ENCODE measurements around the gene EYA2. TPM values are rescaled to one million over a fixed set of nuclear protein-coding genes. Genes with fewer than 3 reads are reported as not detected.

EYA2 gene
- total and polyA plus RNA-seq, 5 experiments from 2014 or later, result not detected

GRCh38 chr20:47035026-47035590, 140.5 kb downstream of the EYA2 start:
- H3K4me1 Mint-ChIP-seq, result no peaks in the 10 kb centered on the region
- no peaks in the 10 kb centered on the region for H3K36me3 Mint-ChIP-seq
- H3K9me3 Mint-ChIP-seq, result peaks cover 0 to 9% (median 0%) of the 10 kb centered on the region in 9 donors
- H3K27me3 Mint-ChIP-seq, result peaks cover 0 to 42% (median 11%) of the 10 kb centered on the region in 5 donors
- DNase-seq, result no peak
- POLR2A ChIA-PET, result no interaction called here
- no peak overlapping the region for H3K27ac Mint-ChIP-seq
- ATAC-seq, result no peak
- H3K4me3 Mint-ChIP-seq, result no peak overlapping the region

DNA sequence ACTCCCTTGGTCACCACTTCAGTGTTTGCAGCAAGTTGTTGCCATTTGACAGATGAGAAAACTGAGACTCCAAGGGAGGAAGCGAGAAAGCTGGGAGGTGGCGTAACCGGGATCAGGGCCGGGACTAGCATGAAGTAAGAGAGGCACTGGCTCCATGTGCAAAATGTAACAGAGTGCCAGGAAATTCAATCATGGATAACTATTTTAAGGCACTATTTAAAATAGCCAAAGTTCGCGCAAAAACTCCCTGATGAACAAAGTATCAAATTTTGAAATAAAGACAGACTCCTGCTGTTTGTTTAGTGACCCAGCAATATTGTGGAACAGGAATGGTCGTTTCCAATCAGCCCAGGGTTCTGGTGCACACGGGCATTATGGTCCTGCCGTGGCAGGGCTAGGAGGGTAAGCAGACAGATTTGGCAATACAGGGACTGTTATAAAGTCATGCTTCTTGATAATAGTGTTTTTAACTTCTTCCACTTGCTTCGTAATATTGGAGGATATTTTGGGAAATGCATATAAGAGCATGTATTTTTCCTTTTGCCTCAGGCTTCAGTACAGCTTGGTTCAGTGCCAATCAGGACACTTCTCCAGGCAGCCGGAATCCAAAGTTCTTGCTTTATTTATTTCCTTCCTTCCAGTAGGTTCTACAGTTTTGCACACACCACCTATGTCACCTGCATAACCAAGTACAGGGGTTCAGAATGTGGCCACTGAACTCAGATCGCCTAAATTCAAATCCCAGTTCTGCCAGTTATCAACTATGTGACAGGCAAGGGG, 141.6 kb downstream of the EYA2 start:
- POLR2A ChIA-PET, result no interaction called here
- ATAC-seq (no peak), DNase-seq (no peak)

GRCh38 chr20:47038566-47039560, 144.2 kb downstream of the EYA2 start:
- no peaks in the 10 kb centered on the region for H3K4me1 Mint-ChIP-seq
- POLR2A ChIA-PET, result no interaction called here
- ATAC-seq (no peak), DNase-seq (no peak)
- H3K27ac Mint-ChIP-seq, result no peak overlapping the region
- peaks cover 0 to 9% (median 0%) of the 10 kb centered on the region in 9 donors for H3K9me3 Mint-ChIP-seq
- H3K4me3 Mint-ChIP-seq, result no peak overlapping the region
- H3K27me3 Mint-ChIP-seq, result peaks cover 8 to 56% (median 17%) of the 10 kb centered on the region in 5 donors
- H3K36me3 Mint-ChIP-seq, result no peaks in the 10 kb centered on the region

More for the DNA sequence above, 141.6 kb downstream of the EYA2 start:
- Mint-ChIP-seq H3K27me3 (peaks cover 3 to 36% (median 14%) of the 10 kb centered on the region in 5 donors), H3K4me1 (no peaks in the 10 kb centered on the region), H3K4me3 (no peak overlapping the region), H3K36me3 (no peaks in the 10 kb centered on the region), H3K27ac (no peak overlapping the region), H3K9me3 (peaks cover 0 to 9% (median 0%) of the 10 kb centered on the region in 9 donors)

DNA sequence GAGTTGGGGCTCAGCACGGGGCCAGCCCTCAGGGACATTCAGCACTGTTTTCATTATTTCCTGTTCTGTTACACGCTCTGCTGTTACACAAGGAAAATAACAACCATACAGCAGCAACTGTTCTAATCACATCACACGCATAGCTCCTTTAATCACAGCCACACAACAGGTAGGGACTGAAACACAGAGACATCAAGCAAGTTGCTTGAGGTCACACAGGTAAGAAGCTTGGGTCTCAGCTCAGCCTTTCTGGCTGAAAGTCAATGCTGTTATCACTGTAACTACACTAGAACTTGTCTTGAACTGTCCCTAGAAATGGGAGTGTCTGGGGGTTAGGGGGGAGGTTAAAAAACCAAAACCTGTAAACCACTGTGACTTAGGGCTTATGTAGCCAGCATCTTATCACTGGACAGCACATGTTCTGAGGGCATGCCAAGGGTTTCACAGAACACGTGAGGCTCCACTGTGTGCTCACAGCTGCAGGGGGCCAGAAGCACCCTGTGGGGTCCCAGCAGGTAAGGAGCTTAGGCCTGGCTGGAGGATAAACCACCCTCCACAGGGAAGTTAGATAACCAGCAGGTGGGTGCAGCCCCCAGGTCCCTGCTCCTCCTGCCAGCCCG, 146.0 kb downstream of the EYA2 start:
- Mint-ChIP-seq H3K4me1 (no peaks in the 10 kb centered on the region), H3K4me3 (no peak overlapping the region), H3K36me3 (peaks cover 0 to 5% (median 0%) of the 10 kb centered on the region in 3 donors), H3K9me3 (peaks cover 0 to 22% (median 7%) of the 10 kb centered on the region in 9 donors), H3K27me3 (peaks cover 7 to 48% (median 17%) of the 10 kb centered on the region in 5 donors), H3K27ac (no peak overlapping the region)
- ATAC-seq (no peak), DNase-seq (no peak)
- POLR2A ChIA-PET, result no interaction called here

DNA sequence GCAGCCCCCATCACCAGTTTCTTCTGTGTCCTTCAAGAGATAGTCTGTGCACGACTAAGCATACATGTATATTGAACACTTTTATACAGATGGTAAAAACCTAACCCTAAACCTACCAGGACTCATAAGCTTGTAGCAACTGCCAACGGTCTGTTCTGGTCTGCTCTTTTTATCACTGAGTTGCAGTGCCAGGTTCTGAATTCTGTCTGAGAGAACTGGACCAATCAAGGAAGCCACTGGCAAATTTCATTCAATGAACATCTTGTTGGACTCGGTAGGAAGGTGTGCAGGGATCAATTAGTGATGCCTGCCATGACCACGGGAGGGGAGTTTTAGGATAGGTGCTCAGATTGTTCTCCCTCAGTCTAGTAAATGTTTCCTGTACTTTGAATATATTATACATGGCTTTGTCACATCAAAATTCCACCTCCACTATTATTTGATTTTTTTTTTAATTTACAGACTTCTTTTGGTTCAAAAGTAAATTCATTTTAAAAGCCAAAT, 146.8 kb downstream of the EYA2 start:
- Mint-ChIP-seq H3K27ac (no peak overlapping the region), H3K4me3 (no peak overlapping the region), H3K27me3 (peaks cover 7 to 40% (median 15%) of the 10 kb centered on the region in 5 donors), H3K4me1 (no peaks in the 10 kb centered on the region), H3K36me3 (peaks cover 0 to 5% (median 0%) of the 10 kb centered on the region in 3 donors), H3K9me3 (peaks cover 0 to 27% (median 7%) of the 10 kb centered on the region in 9 donors)
- no peak for DNase-seq
- ATAC-seq, result no peak
- POLR2A ChIA-PET, result no interaction called here

DNA sequence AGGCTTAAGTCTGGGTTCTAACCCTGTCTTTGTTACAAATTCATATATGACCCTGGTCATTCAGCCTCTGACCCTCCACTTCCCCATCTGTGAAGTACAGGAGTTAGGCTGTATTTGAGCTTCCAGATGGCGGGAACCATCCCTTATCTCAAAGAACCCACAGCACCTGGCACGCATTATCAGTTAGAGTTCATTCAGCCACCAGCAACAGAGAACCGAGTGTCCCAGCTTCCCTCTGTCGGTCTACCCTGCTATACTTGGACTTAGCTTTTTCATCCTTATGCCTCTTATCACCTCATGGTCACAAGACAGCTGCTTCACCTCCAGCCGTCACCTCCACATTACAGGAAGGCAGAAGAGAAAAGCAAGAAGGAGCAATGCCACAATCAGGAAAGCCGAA, 147.8 kb downstream of the EYA2 start:
- no peak for DNase-seq
- POLR2A ChIA-PET, result no interaction called here
- Mint-ChIP-seq H3K27me3 (peaks cover 7 to 29% (median 14%) of the 10 kb centered on the region in 5 donors), H3K9me3 (peaks cover 0 to 21% (median 6%) of the 10 kb centered on the region in 9 donors), H3K4me1 (no peaks in the 10 kb centered on the region), H3K36me3 (peaks cover 0 to 5% (median 0%) of the 10 kb centered on the region in 3 donors), H3K27ac (no peak overlapping the region), H3K4me3 (no peak overlapping the region)
- ATAC-seq, result no peak

- Mint-ChIP-seq H3K4me1 (no peaks in the 10 kb centered on the region), H3K9me3 (peaks cover 0 to 18% (median 6%) of the 10 kb centered on the region in 9 donors), H3K27me3 (peaks cover 8 to 30% (median 16%) of the 10 kb centered on the region in 5 donors), H3K27ac (no peak overlapping the region), H3K36me3 (peaks cover 0 to 5% (median 0%) of the 10 kb centered on the region in 3 donors), H3K4me3 (no peak overlapping the region)
- ATAC-seq (no peak), DNase-seq (no peak)
- POLR2A ChIA-PET, result no interaction called here
Measured at GRCh38 chr20:47043086-47043485, 148.4 kb downstream of the EYA2 start.

- Mint-ChIP-seq H3K27me3 (peaks cover 6 to 38% (median 11%) of the 10 kb centered on the region in 5 donors), H3K27ac (no peak overlapping the region), H3K36me3 (peaks cover 0 to 5% (median 0%) of the 10 kb centered on the region in 3 donors), H3K9me3 (peaks cover 0 to 18% (median 6%) of the 10 kb centered on the region in 9 donors), H3K4me1 (no peaks in the 10 kb centered on the region), H3K4me3 (no peak overlapping the region)
- POLR2A ChIA-PET, result no interaction called here
- DNase-seq, result no peak
- no peak for ATAC-seq
Measured at GRCh38 chr20:47044938-47045337, 150.3 kb downstream of the EYA2 start.

GRCh38 chr20:47048054-47048453, 153.4 kb downstream of the EYA2 start:
- no peak for DNase-seq
- Mint-ChIP-seq H3K4me1 (no peaks in the 10 kb centered on the region), H3K27ac (no peak overlapping the region), H3K9me3 (peaks cover 0 to 18% (median 6%) of the 10 kb centered on the region in 9 donors), H3K27me3 (peaks cover 2 to 32% (median 6%) of the 10 kb centered on the region in 5 donors), H3K4me3 (no peak overlapping the region), H3K36me3 (peaks cover 0 to 5% (median 0%) of the 10 kb centered on the region in 3 donors)
- POLR2A ChIA-PET, result no interaction called here
- ATAC-seq, result no peak

DNA sequence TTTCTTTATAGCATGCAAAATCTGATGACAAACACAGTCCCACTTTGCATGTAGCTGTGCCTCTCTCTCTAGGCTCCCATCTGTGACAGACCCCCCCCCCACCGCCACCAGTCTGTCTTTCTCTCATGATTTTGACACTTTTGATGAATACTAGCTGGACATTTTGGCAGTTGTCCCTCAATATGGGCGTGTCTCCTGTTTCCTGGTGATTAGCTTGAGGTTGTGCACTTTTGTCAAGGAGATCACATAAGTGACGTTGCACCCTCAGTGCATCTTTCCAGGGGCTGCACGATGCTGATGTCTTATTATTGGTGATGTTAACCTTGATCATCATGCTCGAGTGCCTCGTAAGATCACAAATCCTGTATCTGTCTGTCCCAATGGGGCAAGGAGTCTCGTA, 155.1 kb downstream of the EYA2 start:
- Mint-ChIP-seq H3K4me1 (no peaks in the 10 kb centered on the region), H3K4me3 (no peak overlapping the region), H3K9me3 (peaks cover 0 to 14% (median 6%) of the 10 kb centered on the region in 9 donors), H3K27me3 (peaks cover 2 to 29% (median 4%) of the 10 kb centered on the region in 5 donors), H3K27ac (no peak overlapping the region), H3K36me3 (peaks cover 0 to 5% (median 0%) of the 10 kb centered on the region in 3 donors)
- ATAC-seq (no peak), DNase-seq (no peak)
- POLR2A ChIA-PET, result no interaction called here

DNA sequence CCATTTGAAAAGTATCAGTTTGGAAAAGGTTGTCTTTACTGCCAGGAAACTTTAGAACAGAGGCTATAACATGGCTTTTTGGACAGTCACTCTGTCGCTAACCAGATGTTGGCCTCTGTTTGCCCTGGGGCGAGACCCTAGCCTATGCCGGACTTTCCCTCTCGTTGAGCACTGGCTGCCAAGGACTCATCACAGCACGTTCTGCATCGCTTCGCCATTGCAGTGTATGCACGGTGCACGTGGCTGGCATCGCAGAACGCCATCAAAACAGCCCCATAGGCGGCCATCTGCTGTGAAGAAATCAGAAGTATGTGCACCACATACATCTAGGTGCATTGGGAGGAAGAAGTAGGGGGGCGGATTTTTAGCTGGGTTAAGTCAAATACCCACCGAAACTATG, 156.4 kb downstream of the EYA2 start:
- ATAC-seq (no peak), DNase-seq (no peak)
- H3K36me3 Mint-ChIP-seq, result no peaks in the 10 kb centered on the region
- peak overlapping the region in 1 of 10 donors; percentile 13 for H3K27ac Mint-ChIP-seq
- peaks cover 4 to 39% (median 9%) of the 10 kb centered on the region in 5 donors for H3K27me3 Mint-ChIP-seq
- POLR2A ChIA-PET, result no interaction called here
- H3K4me3 Mint-ChIP-seq, result no peak overlapping the region
- H3K9me3 Mint-ChIP-seq, result peaks cover 0 to 4% (median 0%) of the 10 kb centered on the region in 9 donors
- no peaks in the 10 kb centered on the region for H3K4me1 Mint-ChIP-seq

GRCh38 chr20:47051936-47052526, 157.4 kb downstream of the EYA2 start:
- no peaks in the 10 kb centered on the region for H3K4me1 Mint-ChIP-seq
- H3K36me3 Mint-ChIP-seq, result no peaks in the 10 kb centered on the region
- H3K27me3 Mint-ChIP-seq, result peaks cover 4 to 45% (median 11%) of the 10 kb centered on the region in 5 donors
- POLR2A ChIA-PET, result no interaction called here
- H3K27ac Mint-ChIP-seq, result no peak overlapping the region
- H3K4me3 Mint-ChIP-seq, result no peak overlapping the region
- no peak for DNase-seq
- ATAC-seq, result no peak
- peaks cover 0 to 2% (median 0%) of the 10 kb centered on the region in 9 donors for H3K9me3 Mint-ChIP-seq

Measured in naive thymus-derived CD8-positive, alpha-beta T cell (primary cell).